Body of pancreas (tissue), 4 donors: Measurements from ENCODE around the gene KCNMB2.

Experiments used
- POLR2A ChIP-seq, 3 donors: fragments of 450-650 bp; IDR thresholded peaks; one replicate each; pipeline ENCODE4 v1.6.1; 2016; ENCODE audit warnings: antibody characterized with exemption in 3 of 3, mild to moderate bottlenecking in 2 of 3
- TF ChIP-seq, protein P1 (sequence below), 7 experiments: fragments of 450-650 bp in 4 of 7; fragments of 200-600 bp in 3 of 7; sonication (generic) in 3 of 7; IDR thresholded peaks; one replicate each; pipeline ENCODE4 v1.5.1; 2016 to 2019; ENCODE audit warnings: antibody characterized with exemption in 7 of 7

DNA sequence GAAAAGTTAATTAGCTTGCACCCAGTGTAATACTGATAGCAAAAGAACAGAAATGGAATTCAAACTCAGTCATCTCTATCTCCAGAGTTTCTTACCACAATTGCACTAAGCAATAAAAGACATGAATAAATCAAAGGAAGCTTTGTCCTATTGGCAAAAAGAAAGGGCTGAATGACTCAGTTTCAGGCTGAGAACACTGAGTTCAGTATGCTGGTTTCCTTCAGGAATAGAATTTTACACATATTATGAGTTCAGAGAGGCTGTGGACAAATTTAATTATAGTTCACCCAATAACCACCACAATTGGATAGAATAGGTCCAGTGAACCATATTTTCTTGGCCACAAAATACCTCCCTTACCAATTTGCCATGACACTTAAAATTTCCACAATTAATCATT lies 249.7 kb downstream of the KCNMB2 start:
- TF ChIP-seq, protein P1, sequence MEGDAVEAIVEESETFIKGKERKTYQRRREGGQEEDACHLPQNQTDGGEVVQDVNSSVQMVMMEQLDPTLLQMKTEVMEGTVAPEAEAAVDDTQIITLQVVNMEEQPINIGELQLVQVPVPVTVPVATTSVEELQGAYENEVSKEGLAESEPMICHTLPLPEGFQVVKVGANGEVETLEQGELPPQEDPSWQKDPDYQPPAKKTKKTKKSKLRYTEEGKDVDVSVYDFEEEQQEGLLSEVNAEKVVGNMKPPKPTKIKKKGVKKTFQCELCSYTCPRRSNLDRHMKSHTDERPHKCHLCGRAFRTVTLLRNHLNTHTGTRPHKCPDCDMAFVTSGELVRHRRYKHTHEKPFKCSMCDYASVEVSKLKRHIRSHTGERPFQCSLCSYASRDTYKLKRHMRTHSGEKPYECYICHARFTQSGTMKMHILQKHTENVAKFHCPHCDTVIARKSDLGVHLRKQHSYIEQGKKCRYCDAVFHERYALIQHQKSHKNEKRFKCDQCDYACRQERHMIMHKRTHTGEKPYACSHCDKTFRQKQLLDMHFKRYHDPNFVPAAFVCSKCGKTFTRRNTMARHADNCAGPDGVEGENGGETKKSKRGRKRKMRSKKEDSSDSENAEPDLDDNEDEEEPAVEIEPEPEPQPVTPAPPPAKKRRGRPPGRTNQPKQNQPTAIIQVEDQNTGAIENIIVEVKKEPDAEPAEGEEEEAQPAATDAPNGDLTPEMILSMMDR (IDR thresholded peaks at IDR 0.05) = no peak
- no peak for TF ChIP-seq POLR2A (IDR thresholded peaks at IDR 0.05)
